Measurements from ENCODE around the gene PGRMC1.

The PGRMC1 gene

DNA sequence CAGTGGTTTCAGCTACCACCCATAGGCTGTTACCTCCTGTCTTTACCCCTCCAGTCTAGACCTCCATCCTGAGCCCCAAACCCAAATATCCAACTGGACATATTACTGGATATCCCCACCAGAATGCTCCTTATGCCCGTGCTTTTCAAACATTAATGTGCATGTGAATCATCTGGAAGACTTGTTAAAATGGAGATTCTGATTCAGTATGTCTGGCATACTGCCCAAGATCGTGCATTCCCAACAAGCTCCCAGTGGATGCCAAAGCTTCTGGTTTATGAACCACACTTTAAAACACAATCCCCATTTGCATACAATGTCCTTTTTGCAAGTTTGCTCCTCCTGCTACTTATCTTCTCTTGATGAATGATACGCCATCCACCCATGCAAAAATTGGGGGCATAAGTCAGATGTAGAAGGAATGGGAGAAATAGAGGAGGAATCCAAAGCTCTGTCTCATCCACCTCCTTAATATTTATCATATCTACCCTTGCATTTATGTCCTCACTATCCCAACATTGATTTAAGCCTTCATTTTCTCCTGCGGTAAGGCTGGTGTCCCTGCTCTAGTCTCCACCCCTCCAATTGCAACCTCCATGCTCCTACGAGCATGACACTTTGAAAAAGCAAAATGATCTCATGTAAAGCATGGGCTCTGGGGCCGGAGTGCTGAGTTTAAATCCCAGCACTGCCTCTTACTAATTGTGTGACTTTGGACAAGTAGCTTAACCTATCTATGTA is 7.4 kb upstream of the PGRMC1 start:
- DNase-seq (ENCODE audit: extremely low spot score): no peak
- ChIA-PET POLR2A (interaction anchor here (0.6 kb wide), 1 partner anchor 776 kb away, joined by 5 read pairs; no protein-coding TSS in a partner anchor), CTCF (interaction anchor here (0.5 kb wide), 1 partner anchor 251 kb away, joined by 4 read pairs; no protein-coding TSS in a partner anchor)
- TF ChIP-seq FOXK2 (IDR thresholded peaks at IDR 0.05) (no peak), SUZ12 (IDR thresholded peaks at IDR 0.05) (no peak), FOXM1 (IDR thresholded peaks at IDR 0.05; ENCODE audit: borderline replicate concordance) (no peak), FOXA1 (IDR thresholded peaks at IDR 0.05) (no peak), ARNT (IDR thresholded peaks at IDR 0.05) (no peak), NFRKB (IDR thresholded peaks at IDR 0.05) (no peak), L3MBTL2 (conservative IDR thresholded peaks at IDR 0.05) (no peak), ELF4 (IDR thresholded peaks at IDR 0.05) (no peak), CTBP1 (IDR thresholded peaks at IDR 0.05; ENCODE audit: borderline replicate concordance) (no peak)

- TF ChIP-seq FOXM1 (IDR thresholded peaks at IDR 0.05; ENCODE audit: borderline replicate concordance) (no peak), TARDBP (IDR thresholded peaks at IDR 0.05) (no peak), SUZ12 (IDR thresholded peaks at IDR 0.05) (no peak), L3MBTL2 (conservative IDR thresholded peaks at IDR 0.05) (no peak)
- DNase-seq (ENCODE audit: extremely low spot score): no peak
- CTCF ChIA-PET: interaction anchor here (0.5 kb wide), 1 partner anchor 251 kb away, joined by 4 read pairs; no protein-coding TSS in a partner anchor
- POLR2A ChIA-PET: interaction anchor here (0.6 kb wide), 1 partner anchor 777 kb away, joined by 5 read pairs; no protein-coding TSS in a partner anchor
Observed at GRCh38 chrX:119229253-119229615, 6.9 kb upstream of the PGRMC1 start.

- ChIA-PET POLR2A (no interaction called here), CTCF (no interaction called here)
- no peak for TF ChIP-seq FOXK2 (IDR thresholded peaks at IDR 0.05)
- no peak for DNase-seq (ENCODE audit: extremely low spot score)
Observed at GRCh38 chrX:119230850-119231249, 5.2 kb upstream of the PGRMC1 start.

DNA sequence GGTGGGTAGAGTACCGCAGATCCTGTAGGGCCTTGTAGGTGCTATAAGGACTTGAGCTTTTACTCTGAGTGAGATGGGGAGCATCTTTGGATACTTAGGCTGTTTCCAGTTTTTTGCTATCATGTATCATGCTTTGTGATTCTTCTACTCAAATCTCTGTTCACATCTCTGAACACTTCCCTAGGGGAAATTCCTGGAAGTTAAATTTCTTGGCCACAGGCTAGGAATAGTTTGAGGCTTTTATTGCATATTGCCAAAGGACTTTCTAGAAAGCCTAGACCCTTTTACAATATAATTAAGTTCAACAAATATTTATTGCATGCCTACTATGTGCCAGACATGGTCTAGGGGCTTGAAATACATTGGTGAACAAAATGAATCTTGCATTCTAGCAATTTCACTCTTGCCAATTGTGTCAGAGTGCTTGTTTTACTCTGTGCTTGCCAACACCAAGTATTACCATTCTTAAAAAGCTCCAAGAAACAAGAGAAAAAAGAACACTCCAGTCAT is 4.1 kb upstream of the PGRMC1 start:
- POLR2A ChIA-PET: no interaction called here
- TF ChIP-seq L3MBTL2 (conservative IDR thresholded peaks at IDR 0.05) (no peak), LEF1 (IDR thresholded peaks at IDR 0.05; ENCODE audit: borderline replicate concordance) (no peak), BHLHE40 (IDR thresholded peaks at IDR 0.05; ENCODE audit: borderline replicate concordance) (no peak), HDGF (IDR thresholded peaks at IDR 0.05; ENCODE audit: borderline replicate concordance) (no peak), CTBP1 (IDR thresholded peaks at IDR 0.05; ENCODE audit: borderline replicate concordance) (no peak), PKNOX1 (IDR thresholded peaks at IDR 0.05) (no peak), ELF4 (IDR thresholded peaks at IDR 0.05) (no peak), FOXA1 (IDR thresholded peaks at IDR 0.05) (no peak), FOXM1 (IDR thresholded peaks at IDR 0.05; ENCODE audit: borderline replicate concordance) (no peak), ZNF384 (IDR thresholded peaks at IDR 0.05) (no peak)
- no peak for DNase-seq (ENCODE audit: extremely low spot score)
- CTCF ChIA-PET: no interaction called here

DNA sequence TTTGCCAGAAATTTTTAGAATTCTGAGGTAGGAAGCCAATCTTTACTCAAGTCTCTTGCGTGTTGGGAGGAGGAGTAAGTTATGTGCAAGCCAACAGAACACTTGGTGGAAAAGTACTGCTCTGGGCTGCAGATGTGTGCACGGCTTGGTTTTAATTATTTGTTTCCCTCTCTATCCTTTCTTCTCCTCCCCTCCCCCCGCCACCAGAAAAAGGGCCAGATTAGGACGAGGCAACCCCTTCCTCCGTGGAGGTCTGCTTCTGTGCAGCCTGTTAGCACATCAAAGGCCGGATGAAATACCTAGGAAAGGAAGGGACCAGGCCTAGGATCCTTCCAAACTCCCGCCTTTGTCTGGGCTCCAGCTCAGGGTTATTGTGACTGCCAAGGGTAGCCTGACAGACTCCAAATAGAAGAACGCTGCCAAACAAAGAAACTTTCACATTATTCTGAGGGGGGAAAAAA is 1.0 kb upstream of the PGRMC1 start:
- no peak for TF ChIP-seq FOXM1 (IDR thresholded peaks at IDR 0.05; ENCODE audit: borderline replicate concordance)
- TF ChIP-seq SUZ12 (IDR thresholded peaks at IDR 0.05): no peak
- no peak for TF ChIP-seq ARNT (IDR thresholded peaks at IDR 0.05)
- no peak for TF ChIP-seq NFRKB (IDR thresholded peaks at IDR 0.05)
- TF ChIP-seq CTBP1 (IDR thresholded peaks at IDR 0.05; ENCODE audit: borderline replicate concordance): no peak
- no peak for TF ChIP-seq HDGF (IDR thresholded peaks at IDR 0.05; ENCODE audit: borderline replicate concordance)
- TF ChIP-seq L3MBTL2 (conservative IDR thresholded peaks at IDR 0.05): no peak
- TF ChIP-seq PKNOX1 (IDR thresholded peaks at IDR 0.05): no peak
- TF ChIP-seq ZNF384 (IDR thresholded peaks at IDR 0.05): no peak
- TF ChIP-seq ELF4 (IDR thresholded peaks at IDR 0.05): no peak
- no peak for TF ChIP-seq LEF1 (IDR thresholded peaks at IDR 0.05; ENCODE audit: borderline replicate concordance)
- no peak for TF ChIP-seq FOXK2 (IDR thresholded peaks at IDR 0.05)
- no peak for TF ChIP-seq BHLHE40 (IDR thresholded peaks at IDR 0.05; ENCODE audit: borderline replicate concordance)
- TF ChIP-seq FOXA1 (IDR thresholded peaks at IDR 0.05): no peak
- DNase-seq (ENCODE audit: extremely low spot score): no peak
- POLR2A ChIA-PET: interaction anchor here (1.2 kb wide), 1 partner anchor 233 kb away, joined by 3 read pairs; the partner anchor contains the start of gene SLC25A5
- CTCF ChIA-PET: no interaction called here

GRCh38 chrX:119236623-119237561 is 807 bp downstream of the PGRMC1 start:
- DNase-seq (ENCODE audit: extremely low spot score): peak; percentile 32
- POLR2A ChIA-PET: interaction anchor here (0.8 kb wide), 1 partner anchor 246 kb away, joined by 4 read pairs; no protein-coding TSS in a partner anchor
- TF ChIP-seq HDGF (IDR thresholded peaks at IDR 0.05; ENCODE audit: borderline replicate concordance) (no peak), PKNOX1 (IDR thresholded peaks at IDR 0.05) (0 out of 2 replicates have a peak, but pooled peaks have one; percentile 39), TARDBP (IDR thresholded peaks at IDR 0.05) (peak; percentile 34; the same call in 1 of the 2 replicates), L3MBTL2 (conservative IDR thresholded peaks at IDR 0.05) (peak; percentile 64)
- CTCF ChIA-PET: interaction anchor here (1.1 kb wide), 1 partner anchor 38 kb away, joined by 3 read pairs; no protein-coding TSS in a partner anchor
